Measurements from ENCODE around the gene IL7R.

The IL7R gene

GRCh38 chr5:35863159-35863558 is 6.5 kb downstream of the IL7R start:
- TF ChIP-seq CTCF (conservative IDR thresholded peaks at IDR 0.05): no peak
- H3K27ac ChIP-seq: no peak overlapping the region; the same call in 1 of the 2 replicates

GRCh38 chr5:35867998-35868397 is 11.3 kb downstream of the IL7R start:
- no peak for TF ChIP-seq CTCF (conservative IDR thresholded peaks at IDR 0.05)
- no peak overlapping the region for H3K27ac ChIP-seq

- H3K27ac ChIP-seq: no peak overlapping the region
- no peak for TF ChIP-seq CTCF (conservative IDR thresholded peaks at IDR 0.05)
These were observed 13.1 kb downstream of the IL7R start for GRCh38 chr5:35869685-35870277.

- H3K27ac ChIP-seq: no peak overlapping the region
- TF ChIP-seq CTCF (conservative IDR thresholded peaks at IDR 0.05): no peak
These were observed 13.9 kb downstream of the IL7R start for GRCh38 chr5:35870605-35871004.

- no peak overlapping the region for H3K27ac ChIP-seq
- no peak for TF ChIP-seq CTCF (conservative IDR thresholded peaks at IDR 0.05)
These were observed 19.8 kb downstream of the IL7R start for GRCh38 chr5:35876454-35876853.

- TF ChIP-seq CTCF (conservative IDR thresholded peaks at IDR 0.05): no peak
- H3K27ac ChIP-seq: no peak overlapping the region
These were observed 20.2 kb downstream of the IL7R start for GRCh38 chr5:35876922-35877321.

- no peak overlapping the region for H3K27ac ChIP-seq
- no peak for TF ChIP-seq CTCF (conservative IDR thresholded peaks at IDR 0.05)
These were observed 21.0 kb downstream of the IL7R start for GRCh38 chr5:35877655-35878054.
